CD4-positive, alpha-beta T cell treated with Interleukin-15 for 1 hour (primary cell): ENCODE results near the gene DCAF8.

Source experiments
- DNase-seq: peaks from one replicate; pipeline ENCODE4 v3.0.0-alpha.2; 2020

DCAF8 gene

GRCh38 chr1:160167056-160167455 lies 95.3 kb downstream of the DCAF8 start:
- DNase-seq = no peak

GRCh38 chr1:160166166-160166868 lies 96.0 kb downstream of the DCAF8 start:
- no peak for DNase-seq
